HCT116 (cell line): ENCODE results near the gene LSM14A.

Experiments used
- CEBPB ChIP-seq: IDR thresholded peaks from 2 replicates; pipeline ENCODE4 v1.6.1; 2012; ENCODE audit warnings: low read depth
- EGR1 ChIP-seq: IDR thresholded peaks from 2 replicates; pipeline ENCODE4 v1.6.1; 2012; ENCODE audit warnings: low read depth
- EZH2phosphoT487 ChIP-seq: fragments of 200-600 bp; IDR thresholded peaks from 2 replicates; pipeline ENCODE4 v1.6.1; 2018; ENCODE audit warnings: antibody characterized with exemption, borderline replicate concordance
- JUND ChIP-seq: IDR thresholded peaks from 2 replicates; pipeline ENCODE4 v1.6.1; 2012
- POLR2A ChIP-seq: IDR thresholded peaks from 2 replicates; pipeline ENCODE4 v1.7.0; 2011; ENCODE audit warnings: borderline replicate concordance; ENCODE audit not compliant: insufficient read depth, insufficient read length; ENCODE audit errors: extremely low read depth
- POLR2AphosphoS5 ChIP-seq: IDR thresholded peaks from 2 replicates; pipeline ENCODE4 v1.6.1; 2011; ENCODE audit warnings: mild to moderate bottlenecking, low read depth, low read length, moderate library complexity
- RAD21 ChIP-seq: IDR thresholded peaks from 2 replicates; pipeline ENCODE4 v1.6.1; 2012; ENCODE audit warnings: low read depth, mild to moderate bottlenecking
- SIN3A ChIP-seq: IDR thresholded peaks from 2 replicates; pipeline ENCODE4 v1.6.1; 2012; ENCODE audit warnings: low read depth
- TCF7L2 ChIP-seq: IDR thresholded peaks from 2 replicates; pipeline ENCODE4 v1.7.0; 2011; ENCODE audit warnings: borderline replicate concordance, inconsistent platforms; ENCODE audit not compliant: insufficient read depth, insufficient read length; ENCODE audit errors: extremely low read depth
- YY1 ChIP-seq: IDR thresholded peaks from 2 replicates; pipeline ENCODE4 v1.6.1; 2011; ENCODE audit warnings: low read length, low read depth, moderate library complexity, mild to moderate bottlenecking; ENCODE audit not compliant: insufficient replicate concordance; ENCODE audit errors: extremely low read depth
- ZFX ChIP-seq: fragments of 450-650 bp; IDR thresholded peaks from 2 replicates; pipeline ENCODE4 v1.6.1; 2017
- TF ChIP-seq, protein P1 (sequence below), 3 experiments: fragments of 200-600 bp in 1 of 3; sonication (generic) in 1 of 3; IDR thresholded peaks in 2 of 3; conservative IDR thresholded peaks in 1 of 3; 2 replicates each; pipeline ENCODE4 v1.5.1; 2012 to 2017; ENCODE audit warnings: low read depth in 2 of 3, low read length in 2 of 3, antibody characterized with exemption in 1 of 3, borderline replicate concordance in 1 of 3, control low read depth in 1 of 3, mild to moderate bottlenecking in 1 of 3, mixed read lengths in 1 of 3, mixed run types in 1 of 3, moderate library complexity in 1 of 3; ENCODE audit not compliant: insufficient read depth in 1 of 3
- TF ChIP-seq, protein P2 (sequence below): IDR thresholded peaks from 2 replicates; pipeline ENCODE4 v1.6.1; 2011; ENCODE audit warnings: mild to moderate bottlenecking, low read length, moderate library complexity; ENCODE audit not compliant: insufficient replicate concordance; ENCODE audit errors: extremely low read depth

DNA sequence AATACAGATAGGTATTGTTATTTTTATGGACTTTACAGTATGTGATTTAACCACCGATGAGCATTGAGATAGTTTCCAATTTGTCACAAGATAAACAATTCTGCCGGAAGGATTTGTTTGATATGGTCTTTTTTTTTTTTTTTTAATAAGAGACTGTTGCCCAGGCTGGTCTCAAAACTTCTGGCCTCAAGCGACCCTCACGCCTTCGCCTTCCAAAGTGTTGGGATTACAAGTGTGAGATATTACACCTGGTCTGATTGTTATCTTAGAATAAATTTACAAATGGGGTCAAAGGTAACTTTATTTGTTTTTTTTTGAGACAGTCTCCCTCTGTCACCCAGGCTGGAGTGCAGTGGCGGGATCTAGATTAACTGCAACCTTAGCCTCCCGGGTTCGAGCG, 83.2 kb downstream of the LSM14A start:
- TF ChIP-seq RAD21, result no peak
- TF ChIP-seq CEBPB, result no peak
- TF ChIP-seq, protein P1, sequence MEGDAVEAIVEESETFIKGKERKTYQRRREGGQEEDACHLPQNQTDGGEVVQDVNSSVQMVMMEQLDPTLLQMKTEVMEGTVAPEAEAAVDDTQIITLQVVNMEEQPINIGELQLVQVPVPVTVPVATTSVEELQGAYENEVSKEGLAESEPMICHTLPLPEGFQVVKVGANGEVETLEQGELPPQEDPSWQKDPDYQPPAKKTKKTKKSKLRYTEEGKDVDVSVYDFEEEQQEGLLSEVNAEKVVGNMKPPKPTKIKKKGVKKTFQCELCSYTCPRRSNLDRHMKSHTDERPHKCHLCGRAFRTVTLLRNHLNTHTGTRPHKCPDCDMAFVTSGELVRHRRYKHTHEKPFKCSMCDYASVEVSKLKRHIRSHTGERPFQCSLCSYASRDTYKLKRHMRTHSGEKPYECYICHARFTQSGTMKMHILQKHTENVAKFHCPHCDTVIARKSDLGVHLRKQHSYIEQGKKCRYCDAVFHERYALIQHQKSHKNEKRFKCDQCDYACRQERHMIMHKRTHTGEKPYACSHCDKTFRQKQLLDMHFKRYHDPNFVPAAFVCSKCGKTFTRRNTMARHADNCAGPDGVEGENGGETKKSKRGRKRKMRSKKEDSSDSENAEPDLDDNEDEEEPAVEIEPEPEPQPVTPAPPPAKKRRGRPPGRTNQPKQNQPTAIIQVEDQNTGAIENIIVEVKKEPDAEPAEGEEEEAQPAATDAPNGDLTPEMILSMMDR (IDR thresholded peaks at IDR 0.05 in 2 of 3, conservative IDR thresholded peaks at IDR 0.05 in 1 of 3; ENCODE audit: borderline replicate concordance in 1 of 3, insufficient read depth in 1 of 3, low read depth in 2 of 3, low read length in 2 of 3), result no peak
- no peak for TF ChIP-seq POLR2A
- no peak for TF ChIP-seq ZFX
- TF ChIP-seq EGR1, result no peak
- TF ChIP-seq POLR2AphosphoS5, result no peak
- TF ChIP-seq YY1, result no peak
- TF ChIP-seq JUND, result no peak
- no peak for TF ChIP-seq EZH2phosphoT487
- no peak for TF ChIP-seq SIN3A
- TF ChIP-seq, protein P2, sequence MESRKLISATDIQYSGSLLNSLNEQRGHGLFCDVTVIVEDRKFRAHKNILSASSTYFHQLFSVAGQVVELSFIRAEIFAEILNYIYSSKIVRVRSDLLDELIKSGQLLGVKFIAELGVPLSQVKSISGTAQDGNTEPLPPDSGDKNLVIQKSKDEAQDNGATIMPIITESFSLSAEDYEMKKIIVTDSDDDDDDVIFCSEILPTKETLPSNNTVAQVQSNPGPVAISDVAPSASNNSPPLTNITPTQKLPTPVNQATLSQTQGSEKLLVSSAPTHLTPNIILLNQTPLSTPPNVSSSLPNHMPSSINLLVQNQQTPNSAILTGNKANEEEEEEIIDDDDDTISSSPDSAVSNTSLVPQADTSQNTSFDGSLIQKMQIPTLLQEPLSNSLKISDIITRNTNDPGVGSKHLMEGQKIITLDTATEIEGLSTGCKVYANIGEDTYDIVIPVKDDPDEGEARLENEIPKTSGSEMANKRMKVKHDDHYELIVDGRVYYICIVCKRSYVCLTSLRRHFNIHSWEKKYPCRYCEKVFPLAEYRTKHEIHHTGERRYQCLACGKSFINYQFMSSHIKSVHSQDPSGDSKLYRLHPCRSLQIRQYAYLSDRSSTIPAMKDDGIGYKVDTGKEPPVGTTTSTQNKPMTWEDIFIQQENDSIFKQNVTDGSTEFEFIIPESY, result no peak
- TF ChIP-seq TCF7L2, result no peak
